22Rv1 (cell line): ENCODE results near the gene SCN1A.

Experiments
- ZFX ChIP-seq: fragments of 450-650 bp; IDR thresholded peaks from 2 replicates; pipeline ENCODE4 v1.6.1; 2017; ENCODE audit warnings: antibody characterized with exemption, borderline replicate concordance
- TF ChIP-seq, protein P1 (sequence below): fragments of 450-650 bp; IDR thresholded peaks from 2 replicates; pipeline ENCODE4 v1.5.1; 2017; ENCODE audit warnings: mild to moderate bottlenecking

DNA sequence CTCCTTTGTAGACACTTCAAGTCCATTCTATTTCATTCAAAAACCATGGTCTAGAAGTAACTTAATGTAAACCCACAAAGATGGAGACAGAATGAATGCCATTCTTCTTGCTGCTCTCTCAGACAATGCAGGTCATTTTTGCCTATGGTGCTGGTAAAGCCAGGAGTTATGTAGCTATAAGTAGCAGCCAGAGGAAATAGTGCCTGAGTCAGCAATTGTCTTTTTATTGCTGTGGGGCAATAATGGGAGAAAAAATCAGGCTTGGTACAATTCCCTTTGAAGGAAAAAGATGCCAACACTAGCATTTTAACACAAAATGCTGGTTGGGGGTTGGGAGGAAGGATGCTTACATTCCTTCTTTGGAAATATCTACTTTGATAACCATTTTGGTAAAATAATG lies 43.5 kb downstream of the SCN1A start:
- TF ChIP-seq, protein P1, sequence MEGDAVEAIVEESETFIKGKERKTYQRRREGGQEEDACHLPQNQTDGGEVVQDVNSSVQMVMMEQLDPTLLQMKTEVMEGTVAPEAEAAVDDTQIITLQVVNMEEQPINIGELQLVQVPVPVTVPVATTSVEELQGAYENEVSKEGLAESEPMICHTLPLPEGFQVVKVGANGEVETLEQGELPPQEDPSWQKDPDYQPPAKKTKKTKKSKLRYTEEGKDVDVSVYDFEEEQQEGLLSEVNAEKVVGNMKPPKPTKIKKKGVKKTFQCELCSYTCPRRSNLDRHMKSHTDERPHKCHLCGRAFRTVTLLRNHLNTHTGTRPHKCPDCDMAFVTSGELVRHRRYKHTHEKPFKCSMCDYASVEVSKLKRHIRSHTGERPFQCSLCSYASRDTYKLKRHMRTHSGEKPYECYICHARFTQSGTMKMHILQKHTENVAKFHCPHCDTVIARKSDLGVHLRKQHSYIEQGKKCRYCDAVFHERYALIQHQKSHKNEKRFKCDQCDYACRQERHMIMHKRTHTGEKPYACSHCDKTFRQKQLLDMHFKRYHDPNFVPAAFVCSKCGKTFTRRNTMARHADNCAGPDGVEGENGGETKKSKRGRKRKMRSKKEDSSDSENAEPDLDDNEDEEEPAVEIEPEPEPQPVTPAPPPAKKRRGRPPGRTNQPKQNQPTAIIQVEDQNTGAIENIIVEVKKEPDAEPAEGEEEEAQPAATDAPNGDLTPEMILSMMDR: no peak
- no peak for TF ChIP-seq ZFX
